ENCODE measurements around the gene JARID2.

Gene JARID2

DNA sequence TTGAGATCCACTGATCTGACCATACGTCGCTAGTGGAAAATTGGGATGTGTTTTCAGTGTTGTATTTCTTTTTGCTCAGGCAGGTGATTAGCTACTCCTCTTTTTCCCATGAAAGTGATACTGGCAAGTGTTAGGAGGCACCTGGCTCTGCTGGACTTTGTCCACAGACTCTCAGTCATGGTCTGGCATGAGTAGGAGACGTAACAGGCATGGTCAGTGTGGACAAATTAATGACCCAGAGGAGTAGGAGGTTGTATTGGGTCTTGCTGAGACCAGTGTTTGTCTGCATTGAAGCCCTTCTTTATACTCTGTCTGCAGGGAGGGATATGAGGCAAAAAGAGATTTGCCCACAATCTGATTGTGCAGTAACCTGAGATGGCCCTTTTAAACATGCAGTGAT is 238.3 kb downstream of the JARID2 start:
- Histone ChIP-seq H3K27ac (ENCODE audit: low read depth, low read length) (no peak overlapping the region), H3K36me3 (ENCODE audit: low read length) (no peaks in the 10 kb centered on the region), H3F3A (ENCODE audit: insufficient read depth) (no peaks in the 10 kb centered on the region), H3K27me3 (ENCODE audit: low read length) (no peaks in the 10 kb centered on the region), H2AFZ (ENCODE audit: low read depth, low read length, severe bottlenecking) (no peak overlapping the region), H3K4me3 (ENCODE audit: insufficient read depth, low read length, poor library complexity, severe bottlenecking) (no peak overlapping the region), H3K9me3 (ENCODE audit: insufficient read depth, low read length) (no peaks in the 10 kb centered on the region), H3K9ac (ENCODE audit: low read length) (no peak overlapping the region), H3K9me2 (replicated peaks; ENCODE audit: insufficient read depth, low read length) (no peaks in the 10 kb centered on the region), H3K4me2 (ENCODE audit: low read depth, low read length, poor library complexity, severe bottlenecking) (no peak overlapping the region), H3K79me2 (ENCODE audit: insufficient read depth, low read length) (no peaks in the 10 kb centered on the region), H4K20me1 (ENCODE audit: low read depth, low read length) (peaks cover 6% of the 10 kb centered on the region; the same call in 1 of the 2 replicates)
- TF ChIP-seq, protein P1, sequence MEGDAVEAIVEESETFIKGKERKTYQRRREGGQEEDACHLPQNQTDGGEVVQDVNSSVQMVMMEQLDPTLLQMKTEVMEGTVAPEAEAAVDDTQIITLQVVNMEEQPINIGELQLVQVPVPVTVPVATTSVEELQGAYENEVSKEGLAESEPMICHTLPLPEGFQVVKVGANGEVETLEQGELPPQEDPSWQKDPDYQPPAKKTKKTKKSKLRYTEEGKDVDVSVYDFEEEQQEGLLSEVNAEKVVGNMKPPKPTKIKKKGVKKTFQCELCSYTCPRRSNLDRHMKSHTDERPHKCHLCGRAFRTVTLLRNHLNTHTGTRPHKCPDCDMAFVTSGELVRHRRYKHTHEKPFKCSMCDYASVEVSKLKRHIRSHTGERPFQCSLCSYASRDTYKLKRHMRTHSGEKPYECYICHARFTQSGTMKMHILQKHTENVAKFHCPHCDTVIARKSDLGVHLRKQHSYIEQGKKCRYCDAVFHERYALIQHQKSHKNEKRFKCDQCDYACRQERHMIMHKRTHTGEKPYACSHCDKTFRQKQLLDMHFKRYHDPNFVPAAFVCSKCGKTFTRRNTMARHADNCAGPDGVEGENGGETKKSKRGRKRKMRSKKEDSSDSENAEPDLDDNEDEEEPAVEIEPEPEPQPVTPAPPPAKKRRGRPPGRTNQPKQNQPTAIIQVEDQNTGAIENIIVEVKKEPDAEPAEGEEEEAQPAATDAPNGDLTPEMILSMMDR (IDR thresholded peaks at IDR 0.05; ENCODE audit: insufficient read depth, low read length, poor library complexity, severe bottlenecking): no peak
- no peak for TF ChIP-seq EZH2phosphoT487 (conservative IDR thresholded peaks at IDR 0.05; ENCODE audit: low read length)

DNA sequence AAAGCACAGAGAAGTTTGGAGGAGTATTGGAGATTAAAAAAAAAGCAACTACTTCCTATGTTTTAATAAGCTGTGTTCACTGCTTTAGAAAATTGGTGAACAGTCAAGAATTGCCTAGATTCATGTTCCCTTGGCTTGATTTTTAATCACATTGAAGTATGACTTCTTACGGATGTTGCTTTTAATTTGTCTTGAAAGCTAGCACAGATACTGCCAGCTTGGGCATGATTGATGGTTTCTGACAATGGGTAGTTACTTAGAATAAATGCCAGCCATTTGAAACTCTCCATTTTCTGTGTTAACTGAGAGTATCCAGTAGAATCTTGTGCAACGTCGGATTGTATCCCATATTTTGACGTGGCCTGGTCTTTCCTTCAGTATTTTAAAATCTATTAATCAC is 239.0 kb downstream of the JARID2 start:
- no peak overlapping the region for H3K9ac ChIP-seq (ENCODE audit: low read length)
- no peaks in the 10 kb centered on the region for H3K36me3 ChIP-seq (ENCODE audit: low read length)
- no peaks in the 10 kb centered on the region for H3F3A ChIP-seq (ENCODE audit: insufficient read depth)
- H3K9me2 ChIP-seq (replicated peaks; ENCODE audit: insufficient read depth, low read length): no peaks in the 10 kb centered on the region
- H3K27me3 ChIP-seq (ENCODE audit: low read length): no peaks in the 10 kb centered on the region
- no peaks in the 10 kb centered on the region for H3K79me2 ChIP-seq (ENCODE audit: insufficient read depth, low read length)
- H4K20me1 ChIP-seq (ENCODE audit: low read depth, low read length): peaks cover 6% of the 10 kb centered on the region; the same call in 1 of the 2 replicates
- H3K9me3 ChIP-seq (ENCODE audit: insufficient read depth, low read length): no peaks in the 10 kb centered on the region
- H3K4me3 ChIP-seq (ENCODE audit: insufficient read depth, low read length, poor library complexity, severe bottlenecking): no peak overlapping the region
- no peak overlapping the region for H3K27ac ChIP-seq (ENCODE audit: low read depth, low read length)
- no peak for TF ChIP-seq EZH2phosphoT487 (conservative IDR thresholded peaks at IDR 0.05; ENCODE audit: low read length)
- TF ChIP-seq, protein P1 (IDR thresholded peaks at IDR 0.05; ENCODE audit: insufficient read depth, low read length, poor library complexity, severe bottlenecking): no peak
- no peak overlapping the region for H2AFZ ChIP-seq (ENCODE audit: low read depth, low read length, severe bottlenecking)
- no peak overlapping the region for H3K4me2 ChIP-seq (ENCODE audit: low read depth, low read length, poor library complexity, severe bottlenecking)

DNA sequence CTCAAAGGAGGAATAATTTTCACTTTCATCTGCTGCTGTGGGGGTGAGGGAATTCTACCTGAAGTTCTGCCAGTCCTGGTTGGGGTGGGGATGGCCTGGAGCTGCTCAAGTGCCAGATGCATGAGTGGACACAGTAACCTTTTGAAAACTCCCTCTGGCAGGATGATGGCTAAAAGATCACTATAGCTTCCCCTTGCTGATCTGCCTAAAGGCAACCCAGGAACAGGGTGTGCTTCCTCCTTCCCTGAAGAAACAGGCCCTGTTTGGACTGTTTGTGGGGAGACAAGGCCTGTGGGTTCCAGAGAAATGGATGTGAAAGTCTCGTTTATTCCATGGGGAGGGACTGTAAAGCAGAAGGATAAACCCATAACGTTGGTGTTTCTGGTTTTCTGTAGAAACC is 240.1 kb downstream of the JARID2 start:
- H3K9me3 ChIP-seq (ENCODE audit: insufficient read depth, low read length): no peaks in the 10 kb centered on the region
- peaks cover 6% of the 10 kb centered on the region; the same call in 1 of the 2 replicates for H4K20me1 ChIP-seq (ENCODE audit: low read depth, low read length)
- H3K4me3 ChIP-seq (ENCODE audit: insufficient read depth, low read length, poor library complexity, severe bottlenecking): no peak overlapping the region
- no peak overlapping the region for H3K27ac ChIP-seq (ENCODE audit: low read depth, low read length)
- no peaks in the 10 kb centered on the region for H3K79me2 ChIP-seq (ENCODE audit: insufficient read depth, low read length)
- no peaks in the 10 kb centered on the region for H3K36me3 ChIP-seq (ENCODE audit: low read length)
- H3K4me2 ChIP-seq (ENCODE audit: low read depth, low read length, poor library complexity, severe bottlenecking): no peak overlapping the region
- H3K27me3 ChIP-seq (ENCODE audit: low read length): no peaks in the 10 kb centered on the region
- H3K9me2 ChIP-seq (replicated peaks; ENCODE audit: insufficient read depth, low read length): no peaks in the 10 kb centered on the region
- H3F3A ChIP-seq (ENCODE audit: insufficient read depth): no peaks in the 10 kb centered on the region
- H2AFZ ChIP-seq (ENCODE audit: low read depth, low read length, severe bottlenecking): no peak overlapping the region
- H3K9ac ChIP-seq (ENCODE audit: low read length): no peak overlapping the region
- TF ChIP-seq EZH2phosphoT487 (conservative IDR thresholded peaks at IDR 0.05; ENCODE audit: low read length): no peak
- TF ChIP-seq, protein P1 (IDR thresholded peaks at IDR 0.05; ENCODE audit: insufficient read depth, low read length, poor library complexity, severe bottlenecking): no peak

All from SU-DHL-6 (cell line).